Measurements from ENCODE around the gene DNM2.

DNM2 gene

GRCh38 chr19:10811391-10812111, 93.7 kb downstream of the DNM2 start:
- POLR2A ChIA-PET: no interaction called here
- CTCF ChIA-PET: interaction anchor here (1.1 to 1.4 kb wide), 3 partner anchors 9 to 53 kb away, joined by 3 to 4 read pairs (median 3); no protein-coding TSS in a partner anchor

GRCh38 chr19:10812196-10812595, 94.3 kb downstream of the DNM2 start:
- no peak for DNase-seq (ENCODE audit: extremely low spot score)
- ChIA-PET CTCF (interaction anchor here (1.1 to 1.4 kb wide), 2 partner anchors 9 to 52 kb away, joined by 3 read pairs; no protein-coding TSS in a partner anchor), POLR2A (no interaction called here)
- TF ChIP-seq CTCF (IDR thresholded peaks at IDR 0.05; ENCODE audit: control extremely low read depth, extremely low read depth, low read depth, missing control alignments): no peak

More at GRCh38 chr19:10811391-10812111, 93.7 kb downstream of the DNM2 start:
- no peak for DNase-seq (ENCODE audit: extremely low spot score)
- TF ChIP-seq CTCF (IDR thresholded peaks at IDR 0.05; ENCODE audit: control extremely low read depth, extremely low read depth, low read depth, missing control alignments): no peak

DNA sequence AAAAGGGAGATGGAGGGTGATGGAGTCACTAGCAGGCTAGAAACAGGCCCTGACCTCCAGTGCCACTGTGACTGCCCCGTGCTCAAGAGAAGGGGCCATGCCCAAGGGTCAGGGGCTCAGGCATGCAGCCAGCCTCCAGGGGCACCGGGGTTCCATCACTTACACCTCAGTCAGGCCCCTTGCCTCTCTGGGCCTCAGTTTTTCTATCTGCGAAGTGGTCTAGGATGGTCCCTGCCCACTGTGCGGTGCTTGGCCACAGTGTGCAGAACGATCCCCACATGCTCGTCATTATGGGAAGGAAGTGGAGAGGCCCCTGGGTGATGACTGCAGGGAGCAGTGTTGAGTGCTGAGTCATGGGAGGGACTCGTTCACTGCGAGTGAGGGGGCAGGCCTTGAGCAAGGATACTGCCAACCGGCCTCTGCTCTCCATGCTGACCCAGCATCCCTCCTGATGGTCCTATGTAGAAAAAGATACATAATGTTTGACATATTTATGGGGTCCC, 95.1 kb downstream of the DNM2 start:
- DNase-seq (ENCODE audit: extremely low spot score): no peak
- POLR2A ChIA-PET: no interaction called here
- CTCF ChIA-PET: interaction anchor here (1.1 to 1.4 kb wide), 2 partner anchors 8 to 51 kb away, joined by 3 read pairs; no protein-coding TSS in a partner anchor
- no peak for TF ChIP-seq CTCF (IDR thresholded peaks at IDR 0.05; ENCODE audit: control extremely low read depth, extremely low read depth, low read depth, missing control alignments)

DNA sequence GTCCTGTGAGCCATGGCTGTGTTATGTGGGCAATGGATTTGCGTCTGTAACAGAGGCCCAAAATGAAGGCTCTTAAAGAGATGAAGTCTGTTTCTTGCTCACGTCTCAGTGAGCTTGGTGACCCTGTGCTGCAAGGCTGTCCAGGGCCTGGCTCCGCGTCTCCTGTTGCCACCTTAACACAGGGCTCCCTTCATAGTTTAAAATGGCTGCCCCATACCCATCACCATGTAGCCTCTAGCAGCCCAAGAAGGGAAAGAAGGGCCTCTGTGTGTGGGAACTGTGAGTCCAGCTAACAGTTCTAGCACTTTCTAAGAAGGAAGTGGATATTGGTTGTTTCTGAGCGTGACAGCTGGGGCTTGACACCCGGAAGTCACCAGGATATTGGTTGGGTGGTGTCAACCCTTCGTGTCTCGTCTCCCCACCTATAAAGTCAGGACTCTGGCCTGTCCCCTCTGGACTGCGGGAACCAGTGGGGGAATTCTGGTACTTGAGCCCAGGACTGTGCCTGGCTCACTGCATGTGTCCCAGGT, 97.2 kb downstream of the DNM2 start:
- ChIA-PET POLR2A (no interaction called here), CTCF (interaction anchor here (0.9 to 2.4 kb wide), 6 partner anchors 21 to 112 kb away, joined by 3 to 12 read pairs (median 4); partner anchors contain the start of genes DNM2 and TMED1)
- DNase-seq (ENCODE audit: extremely low spot score): no peak

DNA sequence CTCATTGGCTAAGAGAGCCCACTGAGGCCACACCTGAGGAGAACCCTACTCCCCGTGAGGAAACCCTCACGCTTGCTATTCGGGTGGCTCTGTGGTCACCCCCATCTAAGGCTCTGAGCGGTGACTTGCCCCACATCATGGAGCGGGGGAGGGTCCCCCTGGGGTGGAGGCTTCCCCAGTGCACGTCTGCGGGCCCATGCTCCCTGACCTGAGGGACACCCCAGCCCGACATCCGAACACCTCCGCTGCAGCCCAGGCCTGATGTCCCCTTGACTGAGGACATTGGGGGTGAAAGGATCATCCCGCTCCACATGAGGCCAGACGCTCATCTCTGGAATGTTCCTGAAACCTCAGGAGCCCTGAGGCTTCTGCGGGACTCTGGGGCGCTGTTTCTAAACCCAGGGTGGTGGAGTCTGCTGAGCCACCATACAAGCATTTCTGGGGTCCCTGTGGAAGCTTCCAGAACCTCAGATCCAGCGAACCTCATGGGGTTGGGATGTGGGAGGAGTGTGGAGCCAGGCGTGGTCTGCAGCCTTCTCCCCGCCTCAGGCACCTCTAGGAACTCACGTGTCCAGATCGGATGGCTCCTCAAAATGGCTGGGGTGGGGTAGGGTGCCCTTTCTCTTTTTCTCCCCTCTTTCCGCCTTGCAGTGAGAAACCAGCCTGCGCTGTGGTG, 98.2 kb downstream of the DNM2 start:
- no peak for TF ChIP-seq CTCF (IDR thresholded peaks at IDR 0.05; ENCODE audit: control extremely low read depth, extremely low read depth, low read depth, missing control alignments)
- ChIA-PET CTCF (interaction anchor here (1.7 to 2.4 kb wide), 2 partner anchors 20 to 99 kb away, joined by 4 to 12 read pairs; partner anchors contain the start of genes DNM2 and TMED1), POLR2A (no interaction called here)
- DNase-seq (ENCODE audit: extremely low spot score): no peak

More for the DNA sequence above, 97.2 kb downstream of the DNM2 start:
- TF ChIP-seq CTCF (IDR thresholded peaks at IDR 0.05; ENCODE audit: control extremely low read depth, extremely low read depth, low read depth, missing control alignments): no peak

GRCh38 chr19:10816691-10817090, 98.8 kb downstream of the DNM2 start:
- ChIA-PET POLR2A (no interaction called here), CTCF (no interaction called here)
- no peak for DNase-seq (ENCODE audit: extremely low spot score)
- no peak for TF ChIP-seq CTCF (IDR thresholded peaks at IDR 0.05; ENCODE audit: control extremely low read depth, extremely low read depth, low read depth, missing control alignments)
